NOMO-1 treated with dmso at 0.1 percent for 144 hours (cell line): ENCODE results near the gene TTYH2.
"Not testable (repeated sequence)": the region's sequence is repeated elsewhere in the genome, so short reads cannot be mapped to it uniquely, and the experiment has no call there.

Experiments
- DNase-seq: peaks from one replicate; lab custom pipeline; 2025; ENCODE audit not compliant: unreplicated experiment; lab: John Stamatoyannopoulos, UW

TTYH2 gene

DNA sequence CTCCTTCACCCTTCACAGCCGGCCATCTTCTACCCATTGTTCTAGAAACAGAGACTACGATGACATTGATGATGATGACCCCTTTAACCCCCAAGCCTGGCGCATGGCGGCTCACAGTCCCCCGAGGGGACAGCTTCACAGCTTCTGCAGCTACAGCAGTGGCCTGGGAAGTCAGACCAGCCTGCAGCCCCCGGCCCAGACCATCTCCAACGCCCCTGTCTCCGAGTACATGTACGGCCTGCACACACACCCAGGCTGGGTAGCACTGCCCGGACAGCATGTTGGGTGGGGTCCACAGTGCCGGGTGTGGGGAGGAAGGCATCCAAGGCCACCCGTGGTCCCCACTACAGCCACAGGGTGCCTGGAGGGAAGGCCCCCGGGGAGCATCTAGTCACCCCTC, 39.7 kb downstream of the TTYH2 start:
- no peak for DNase-seq

DNA sequence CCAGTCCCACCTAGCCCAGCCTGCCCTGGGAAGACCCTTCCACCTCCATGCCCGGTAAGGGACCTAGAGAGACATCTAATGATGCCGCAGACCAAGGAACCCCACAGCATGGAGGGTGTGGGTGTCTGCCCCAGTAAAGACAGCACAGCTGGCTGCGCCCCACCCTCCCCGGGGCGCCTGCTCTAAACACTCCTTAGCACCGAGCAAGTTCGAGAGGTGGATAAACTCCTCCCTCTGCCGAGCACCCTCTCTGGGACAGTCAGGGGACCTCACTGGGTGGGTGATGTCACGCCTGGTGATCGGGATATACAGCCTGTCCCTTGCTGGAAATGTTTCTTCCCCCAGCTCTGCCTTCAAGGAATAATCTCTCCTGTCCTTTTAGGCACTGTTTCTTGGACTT, 43.9 kb downstream of the TTYH2 start:
- DNase-seq, result no peak

DNA sequence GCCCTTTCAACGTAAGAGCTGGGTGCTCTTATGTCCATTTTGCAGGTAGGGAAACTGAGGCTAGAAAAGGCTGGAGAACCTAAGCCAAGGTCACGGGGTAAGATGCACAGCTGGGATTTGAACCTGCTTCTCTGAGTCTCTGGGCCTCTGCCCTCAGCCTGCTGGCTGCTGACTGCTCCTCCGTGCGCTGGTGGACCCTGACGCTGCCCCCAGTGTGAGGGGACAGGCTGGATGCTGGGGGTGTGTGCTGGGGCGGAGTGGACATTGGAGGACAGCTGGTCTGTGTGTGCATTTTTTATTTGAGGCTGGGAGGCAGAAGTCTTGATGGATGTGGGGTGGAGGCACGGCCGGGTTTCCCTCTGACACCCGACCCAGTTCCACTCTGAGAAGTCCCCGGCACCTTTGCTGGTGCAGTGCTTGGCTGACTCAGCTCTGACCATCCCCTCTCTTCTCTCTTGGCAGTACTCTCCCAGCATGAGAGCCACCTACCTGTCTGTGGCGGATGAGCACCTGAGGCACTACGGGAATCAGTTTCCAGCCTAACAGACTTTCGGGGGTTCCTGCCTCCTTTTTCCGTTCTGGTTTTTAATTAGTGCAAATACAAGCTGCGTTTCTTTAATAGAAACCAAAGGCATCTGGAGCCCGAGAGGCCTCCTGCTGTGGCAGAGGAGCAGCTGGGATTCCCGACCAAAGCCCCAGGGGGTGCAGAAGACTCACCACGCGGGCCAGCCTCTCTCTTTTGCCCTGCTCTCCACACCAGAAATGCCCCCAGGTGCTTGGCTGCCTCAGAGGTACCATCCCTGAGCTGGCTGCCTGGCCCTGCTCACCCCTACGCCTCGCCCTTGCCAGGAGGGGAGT, 46.5 kb downstream of the TTYH2 start:
- DNase-seq, result no peak

DNA sequence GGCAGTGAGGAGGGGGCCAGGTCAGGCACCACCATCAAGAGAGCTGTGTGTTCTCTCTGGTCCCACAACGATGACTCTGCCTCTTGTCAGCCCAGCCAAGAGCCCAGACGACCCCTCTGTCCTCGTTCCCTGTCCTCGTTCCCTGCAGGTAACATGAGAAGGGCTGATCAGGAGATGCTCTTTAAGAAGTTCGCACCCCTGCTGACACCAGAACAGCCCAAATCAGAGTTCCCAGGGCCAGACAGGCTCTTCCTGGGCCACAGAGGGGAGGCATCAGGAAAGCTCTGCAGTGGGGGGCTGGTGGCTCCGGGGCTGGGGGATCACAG, 47.1 kb downstream of the TTYH2 start:
- no peak for DNase-seq

DNA sequence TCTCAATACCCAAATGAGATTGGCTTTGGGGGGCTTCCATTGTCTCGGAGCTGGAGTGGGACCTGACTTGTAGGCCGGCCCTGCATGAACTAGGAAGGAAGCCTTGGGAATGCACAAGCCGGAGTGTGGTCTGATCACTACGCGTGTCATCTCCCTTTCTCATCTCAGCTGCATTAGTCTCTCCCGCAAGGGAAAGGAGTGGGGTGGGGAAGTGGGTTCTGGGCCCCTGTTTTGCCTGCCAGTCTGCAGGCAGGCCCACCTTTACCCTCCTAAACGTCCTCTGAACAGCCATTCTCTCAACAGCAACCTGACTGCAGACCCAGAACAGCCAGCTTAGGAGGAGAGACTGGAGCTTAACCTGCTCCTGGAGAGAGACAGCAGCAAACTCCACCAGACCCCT, 49.2 kb downstream of the TTYH2 start:
- DNase-seq, result no peak

DNA sequence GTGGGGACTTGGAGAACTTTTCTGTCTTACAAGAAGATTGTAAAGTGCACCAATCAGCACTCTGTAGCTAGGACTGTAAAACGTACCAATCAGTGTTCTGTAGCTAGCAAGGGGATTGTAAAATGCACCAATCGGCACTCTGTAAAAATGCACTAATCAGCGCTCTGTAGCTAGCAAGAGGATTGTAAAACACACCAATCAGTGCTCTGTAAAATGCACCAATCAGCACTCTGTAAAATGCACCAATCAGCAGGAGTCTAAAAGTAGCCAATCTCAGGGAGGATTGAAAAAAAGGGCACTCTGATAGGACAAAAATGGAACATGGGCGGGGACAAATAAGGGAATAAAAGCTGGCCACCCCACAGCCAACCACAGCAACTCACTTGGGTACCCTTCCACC, 53.7 kb downstream of the TTYH2 start:
- not testable (repeated sequence) for DNase-seq

DNA sequence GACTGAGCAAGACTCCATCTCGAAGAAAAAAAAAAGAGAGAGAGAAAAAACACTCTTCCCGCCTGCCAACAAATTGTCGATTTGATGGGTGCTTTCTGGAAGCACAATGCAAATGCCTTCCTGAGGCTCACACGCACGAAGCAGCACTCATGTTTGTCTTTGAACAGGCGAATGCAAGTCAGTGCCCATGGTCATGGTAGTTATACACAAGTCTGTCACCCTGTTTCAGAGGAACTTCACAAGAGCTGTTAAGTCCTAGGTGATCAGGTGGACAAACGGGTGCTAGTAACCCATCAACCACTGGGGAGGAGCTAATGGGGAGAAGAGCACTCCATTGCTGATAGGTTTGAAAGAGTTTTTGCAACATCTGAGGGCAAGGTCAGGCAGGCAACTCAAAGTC, 54.2 kb downstream of the TTYH2 start:
- no peak for DNase-seq

DNA sequence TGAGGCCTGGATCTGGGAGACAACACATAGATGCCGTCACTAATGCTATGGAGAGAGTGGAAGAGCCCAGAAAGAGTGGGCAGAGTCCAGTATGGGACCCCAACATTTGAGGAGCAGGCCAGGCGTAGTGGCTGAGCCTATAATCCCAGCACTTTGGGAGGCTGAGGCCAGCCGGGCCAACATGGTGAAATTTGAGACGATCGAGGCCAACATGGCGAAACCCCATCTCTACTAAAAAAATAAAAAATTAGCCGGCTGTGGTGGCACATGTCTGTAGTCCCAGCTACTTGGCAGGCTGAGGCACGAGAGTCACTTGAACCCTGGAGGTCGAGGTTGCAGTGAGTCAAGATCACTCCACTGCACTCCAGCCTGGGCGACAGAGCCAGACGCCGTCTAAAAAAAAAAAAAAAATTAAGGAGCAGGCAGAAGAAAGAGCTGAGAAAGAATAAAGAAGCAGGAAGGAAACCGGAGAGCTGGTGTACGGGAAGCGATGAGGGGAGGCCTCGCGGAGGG, 54.7 kb downstream of the TTYH2 start:
- no peak for DNase-seq

DNA sequence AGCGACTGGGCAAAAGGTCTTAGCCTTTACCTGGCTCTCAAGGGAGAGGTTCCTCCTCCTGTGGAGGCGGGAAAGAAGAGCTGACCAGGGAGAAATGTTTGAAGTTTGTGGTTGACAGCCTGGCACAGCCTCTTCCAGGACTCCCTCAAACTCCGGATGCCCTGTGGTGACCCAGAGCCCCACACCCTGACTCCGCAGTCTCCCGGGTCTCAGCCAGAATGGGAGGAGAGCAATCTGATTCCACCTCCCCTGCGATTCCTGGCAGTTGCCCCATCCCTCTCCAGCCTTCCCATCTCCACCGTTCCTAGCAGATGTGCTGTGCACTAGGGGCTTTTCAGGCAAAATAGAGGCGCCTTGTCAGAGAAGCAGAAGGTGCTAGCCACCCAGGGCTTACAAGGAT, 55.2 kb downstream of the TTYH2 start:
- no peak for DNase-seq

DNA sequence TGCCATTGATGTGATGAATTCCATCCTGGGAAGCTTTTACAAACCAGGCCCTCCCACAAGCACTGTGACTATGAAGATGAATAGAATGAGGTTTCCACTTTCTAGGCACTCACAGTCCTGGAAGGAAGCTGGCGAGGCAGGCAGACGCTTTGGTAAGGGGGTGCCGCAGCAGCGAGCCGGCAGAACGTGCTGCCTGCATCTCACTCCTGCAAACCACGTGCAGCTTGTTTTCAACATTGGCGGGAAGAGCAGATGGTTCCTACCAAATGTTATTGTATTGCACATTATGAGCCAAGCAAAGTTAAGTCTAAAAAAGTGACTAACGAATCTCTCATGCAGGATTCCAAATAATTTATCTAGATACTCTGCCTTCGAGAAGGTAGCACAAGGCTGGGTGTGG, 57.0 kb downstream of the TTYH2 start:
- DNase-seq, result no peak

DNA sequence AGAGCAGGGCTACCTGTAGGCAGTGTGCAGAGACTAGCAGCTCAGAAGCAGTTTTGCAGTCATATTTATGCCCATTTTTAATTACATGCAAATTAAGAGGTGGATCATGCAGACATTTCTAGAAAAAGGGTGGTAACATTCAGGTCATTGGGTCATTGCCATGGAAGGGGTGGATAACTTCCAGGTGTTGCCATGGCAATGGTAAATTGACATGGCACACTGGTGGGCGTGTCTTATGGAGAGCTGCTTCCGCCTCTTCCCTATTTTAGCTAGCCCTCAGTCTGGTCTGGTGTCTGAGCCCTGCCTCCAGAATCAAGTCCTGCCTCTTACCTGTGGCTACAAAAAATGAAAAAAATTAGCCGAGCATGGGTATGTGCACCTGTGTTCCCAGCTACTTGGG, 57.9 kb downstream of the TTYH2 start:
- DNase-seq, result no peak

DNA sequence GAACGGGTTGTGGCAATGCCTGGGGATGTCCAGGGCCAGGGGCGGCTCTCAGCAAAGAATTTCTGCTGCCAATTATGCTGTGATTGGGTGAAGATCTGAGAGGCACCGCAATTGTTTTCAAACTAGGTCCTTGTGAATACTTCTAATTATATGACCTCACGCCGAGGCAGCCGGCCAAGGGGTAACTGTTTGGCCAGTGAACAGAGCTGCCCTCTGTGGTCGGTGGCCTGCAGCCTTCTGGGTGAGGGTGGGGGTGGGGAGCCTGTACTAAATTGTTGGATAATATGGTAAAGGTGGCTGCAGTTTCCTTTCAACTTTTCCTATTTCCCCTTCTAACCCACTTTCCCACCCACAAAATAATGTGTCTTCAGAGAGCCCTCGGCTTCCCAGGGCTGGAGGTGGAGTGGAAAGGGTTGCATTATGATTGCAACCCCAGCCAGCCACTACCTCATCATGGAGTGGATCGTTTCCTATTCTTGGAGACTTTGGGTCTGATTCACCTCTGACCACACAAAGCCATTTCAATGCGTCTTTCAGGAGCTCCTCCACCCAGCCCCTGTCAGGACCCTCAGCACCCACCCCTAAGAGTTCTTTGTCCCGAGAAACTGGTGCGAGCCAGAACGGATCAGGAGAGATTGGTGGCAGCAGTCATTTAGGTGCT, 58.7 kb downstream of the TTYH2 start:
- DNase-seq, result no peak

DNA sequence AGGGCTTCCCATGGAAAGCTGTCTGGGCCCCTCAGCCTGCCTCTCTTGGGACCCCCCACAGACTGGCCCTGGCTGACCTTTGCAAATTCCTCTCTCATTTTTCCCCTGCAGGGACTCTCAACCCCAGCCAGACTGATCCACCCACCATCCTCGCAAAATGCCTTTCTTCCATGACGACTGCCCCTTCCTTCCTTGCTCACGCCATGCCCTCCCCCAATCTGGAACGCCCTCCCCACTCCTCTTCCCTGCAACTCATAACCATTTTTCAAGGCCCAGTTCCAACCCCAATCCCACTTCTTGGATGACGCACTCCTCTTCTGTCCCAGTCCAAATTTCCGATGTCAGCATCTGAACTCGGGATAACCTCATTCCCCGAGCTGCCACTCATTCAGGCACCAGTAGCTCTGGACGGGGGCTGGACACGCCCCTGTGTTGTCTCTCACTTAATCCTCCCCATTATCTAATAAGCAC, 59.4 kb downstream of the TTYH2 start:
- DNase-seq, result no peak

DNA sequence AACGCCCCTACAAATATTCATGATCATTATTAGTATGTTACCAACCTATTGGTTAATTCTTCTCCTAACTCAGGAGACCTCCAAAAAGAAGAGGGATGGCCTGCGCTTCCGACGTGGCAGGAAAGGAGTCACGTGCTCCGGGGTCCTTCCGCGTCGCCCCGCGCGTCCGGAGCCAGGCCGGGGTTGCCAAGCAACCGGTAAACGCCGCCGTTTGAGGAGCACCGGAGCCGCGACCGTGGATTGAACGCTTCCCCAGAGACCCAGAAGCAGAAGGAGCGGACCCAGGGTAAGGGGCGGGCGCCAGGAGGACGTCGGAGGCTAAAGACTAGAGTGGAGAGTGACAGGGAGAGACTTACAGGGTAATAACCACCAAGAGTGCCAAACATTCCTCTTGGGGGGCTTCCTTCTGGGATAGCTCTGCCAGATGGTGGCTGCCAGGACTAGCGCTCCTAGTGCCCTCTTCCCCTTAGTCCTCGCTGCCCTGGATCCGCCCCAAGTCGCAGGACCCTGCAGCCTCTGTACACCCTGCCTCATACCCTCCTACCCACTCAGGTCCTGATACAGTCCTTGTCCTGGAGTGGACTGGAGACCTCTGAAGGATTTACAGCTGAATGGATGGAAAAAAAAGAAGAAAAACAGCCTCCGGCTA, 60.8 kb downstream of the TTYH2 start, which contains the start of gene DNAI2:
DNAI2 (plus strand) TSS at position 175 of the 649 bp plus-strand sequence. CDS start 7,584 bp downstream, outside the sequence.
- no peak for DNase-seq

DNA sequence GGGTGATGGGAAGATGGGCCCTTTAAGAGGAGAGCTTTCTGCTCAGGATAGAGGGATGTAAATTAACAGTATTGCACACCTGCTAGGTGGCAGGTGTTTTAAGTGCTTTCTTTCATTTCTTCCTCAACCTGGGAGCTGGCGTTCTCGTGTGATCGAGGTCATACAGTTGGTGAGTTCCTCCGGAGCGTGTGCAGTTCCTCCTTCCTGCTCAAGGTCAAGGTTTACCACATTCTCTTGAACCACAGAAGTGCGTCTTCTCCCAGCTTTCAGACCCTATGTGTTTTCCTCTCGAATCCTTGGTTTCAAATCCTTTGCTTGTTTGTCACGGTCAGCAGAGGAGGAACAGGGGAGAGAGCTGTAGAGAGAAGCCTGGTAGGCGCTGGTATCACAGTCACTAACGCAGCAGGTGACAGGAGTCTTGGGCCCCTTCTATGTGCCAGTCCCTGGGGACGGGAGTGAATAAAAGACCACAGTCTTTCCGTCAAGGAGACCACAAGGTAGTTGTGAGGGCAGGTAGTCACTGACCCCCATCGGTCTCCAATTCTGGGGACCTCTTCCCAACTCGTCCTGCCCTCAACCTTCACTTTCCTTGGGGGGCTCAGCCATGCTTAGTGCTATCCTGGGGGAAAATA, 61.5 kb downstream of the TTYH2 start:
- DNase-seq, result no peak

DNA sequence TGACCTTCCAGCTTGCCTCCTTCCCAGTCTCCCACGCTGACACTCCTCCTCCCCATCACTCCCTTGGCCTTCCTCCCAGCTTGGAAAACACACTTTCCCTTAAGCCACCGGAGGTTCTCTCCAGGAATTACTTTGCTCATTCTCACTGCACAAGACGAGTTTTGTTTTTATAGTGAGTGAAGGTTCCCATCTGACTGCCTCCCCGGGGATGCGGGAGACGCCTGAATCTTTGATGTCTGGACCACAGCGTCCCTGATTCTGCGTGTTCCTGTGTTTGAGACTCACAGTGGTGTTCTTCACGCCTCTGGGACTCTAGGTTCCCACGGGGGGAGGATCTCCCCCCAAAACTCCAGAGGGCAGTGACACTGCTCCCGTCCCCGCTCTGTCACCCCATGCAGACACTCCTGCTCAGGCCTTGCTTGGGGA, 62.7 kb downstream of the TTYH2 start:
- no peak for DNase-seq

DNA sequence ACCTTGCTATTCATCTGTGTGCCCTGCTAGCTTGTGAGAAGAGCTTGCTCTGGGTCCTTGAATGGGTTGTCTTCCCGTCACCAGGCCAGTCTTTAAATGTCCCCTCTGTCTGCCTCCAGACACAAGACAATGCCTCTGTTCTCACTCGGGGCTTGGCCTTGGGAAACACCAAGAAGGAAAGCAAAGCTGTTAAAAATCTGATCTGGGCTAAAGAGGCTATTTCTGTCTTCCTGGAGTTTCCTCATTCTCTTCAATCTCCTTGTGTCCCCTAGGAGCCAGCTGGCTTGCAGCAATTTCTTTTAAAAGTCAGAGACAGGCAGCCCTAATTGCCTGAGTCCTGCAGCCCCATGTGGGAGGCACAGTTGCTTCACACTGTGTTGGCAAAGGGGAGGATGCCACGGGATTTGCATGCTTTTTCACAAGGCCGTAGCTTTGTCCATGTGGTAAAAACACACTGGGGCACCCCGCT, 63.2 kb downstream of the TTYH2 start:
- no peak for DNase-seq

DNA sequence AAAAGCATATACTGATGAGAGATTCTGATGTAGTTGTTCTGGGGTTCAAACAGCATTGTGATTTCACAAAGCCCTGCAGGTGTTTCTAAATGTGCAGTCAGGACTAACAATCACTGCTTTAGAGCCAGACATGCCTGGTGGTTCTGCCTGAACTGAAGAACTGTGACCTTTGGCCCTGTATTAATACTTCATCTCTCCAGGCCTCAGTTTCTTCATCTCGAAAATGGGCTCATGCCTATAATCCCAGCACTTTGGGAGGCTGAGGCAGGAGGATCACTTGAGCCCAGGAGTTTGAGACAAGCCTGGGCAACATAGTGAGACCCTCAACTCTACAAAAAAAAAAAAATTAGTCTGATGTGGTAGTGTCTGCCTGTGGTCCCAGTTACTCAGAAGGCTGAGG, 64.6 kb downstream of the TTYH2 start:
- no peak for DNase-seq

DNA sequence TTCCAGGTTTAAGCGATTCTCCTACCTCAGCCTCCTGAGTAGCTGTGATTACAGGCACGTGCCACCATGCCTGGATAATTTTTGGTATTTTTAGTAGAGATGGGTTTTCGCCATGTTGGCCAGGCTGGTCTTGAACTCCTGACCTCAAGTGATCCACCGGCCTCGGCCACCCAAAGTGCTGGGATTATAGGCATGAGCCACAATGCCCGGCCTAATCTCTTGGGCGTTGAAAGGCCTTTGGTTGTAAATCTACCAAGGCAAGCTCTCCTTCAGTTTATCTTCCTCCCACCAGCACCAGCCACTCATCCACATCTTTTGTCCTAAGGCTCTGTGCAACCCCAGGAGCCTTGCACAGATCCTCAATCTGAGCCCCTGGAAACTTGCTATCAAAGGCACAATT, 66.2 kb downstream of the TTYH2 start:
- not testable (repeated sequence) for DNase-seq

DNA sequence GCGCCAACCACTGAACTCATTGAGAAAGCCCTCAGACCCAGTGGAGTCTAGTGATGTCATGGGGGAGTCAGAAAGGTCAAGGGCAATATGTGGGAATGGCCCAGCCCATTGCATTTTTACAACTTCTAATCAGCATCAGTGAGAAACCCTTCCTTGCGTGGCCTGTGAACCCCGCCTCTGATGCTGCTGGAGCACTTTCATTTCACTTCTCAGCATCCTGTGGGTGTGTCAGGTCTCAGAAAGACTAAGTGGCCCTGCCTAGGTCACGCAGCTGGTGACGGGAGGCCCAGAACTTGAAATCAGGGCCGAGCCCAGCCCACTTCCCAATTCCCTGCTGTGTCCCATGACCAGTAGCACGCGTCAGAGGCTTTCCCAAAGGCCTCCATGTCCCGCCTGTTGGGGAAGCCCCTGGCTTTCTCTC, 66.7 kb downstream of the TTYH2 start:
- DNase-seq, result no peak

DNA sequence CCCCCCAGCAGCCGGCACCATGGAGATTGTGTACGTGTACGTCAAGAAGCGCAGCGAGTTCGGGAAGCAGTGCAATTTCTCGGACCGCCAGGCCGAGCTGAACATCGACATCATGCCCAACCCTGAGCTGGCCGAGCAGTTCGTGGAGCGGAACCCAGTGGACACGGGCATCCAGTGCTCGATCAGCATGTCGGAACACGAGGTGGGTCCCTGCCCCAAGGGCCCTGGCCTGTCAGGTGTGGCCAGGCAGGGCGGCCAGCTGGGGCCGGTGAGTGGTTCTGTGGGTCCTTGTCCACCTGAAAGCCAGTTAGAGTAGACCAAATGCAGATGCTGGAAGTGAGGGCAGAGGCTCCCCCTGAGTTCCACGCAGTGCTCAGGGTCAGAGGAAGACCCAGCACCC, 68.4 kb downstream of the TTYH2 start:
- no peak for DNase-seq
